ENCODE data around the gene OR52A1. TPM values are rescaled to one million over a fixed set of nuclear protein-coding genes. Genes with fewer than 3 reads are reported as not detected.
A peak's percentile ranks its signal among the peaks of the same experiment; 100 is the strongest.

OR52A1 gene
- polyA plus RNA-seq, 1 donor = 0.02 TPM

- DNase-seq = no peak
Measured at GRCh38 chr11:5136261-5136660, 18.3 kb downstream of the OR52A1 start.

GRCh38 chr11:5131584-5132335, 22.8 kb downstream of the OR52A1 start:
- DNase-seq = no peak

- DNase-seq = no peak
Measured at GRCh38 chr11:5129457-5129877, 25.1 kb downstream of the OR52A1 start.

- no peak for DNase-seq
Measured at GRCh38 chr11:5124891-5125620, 29.5 kb downstream of the OR52A1 start.

- peak; percentile 57 for DNase-seq
Measured at GRCh38 chr11:5123802-5124521, 30.6 kb downstream of the OR52A1 start.

GRCh38 chr11:5118893-5119292, 35.7 kb downstream of the OR52A1 start:
- DNase-seq = no peak

- DNase-seq = no peak
Measured at GRCh38 chr11:5117588-5117987, 37.0 kb downstream of the OR52A1 start.

- DNase-seq = no peak
Measured at GRCh38 chr11:5115339-5115738, 39.2 kb downstream of the OR52A1 start.

GRCh38 chr11:5107285-5107684, 47.3 kb downstream of the OR52A1 start:
- no peak for DNase-seq

GRCh38 chr11:5103066-5103465, 51.5 kb downstream of the OR52A1 start:
- no peak for DNase-seq

GRCh38 chr11:5102246-5102645, 52.3 kb downstream of the OR52A1 start:
- DNase-seq = no peak

GRCh38 chr11:5096011-5096410, 58.5 kb downstream of the OR52A1 start:
- no peak for DNase-seq

Other genes with a start within 250 kb of the OR52A1 start
- not detected for gene OR51G2, start 235.4 kb downstream of the OR52A1 start, polyA plus RNA-seq (ENCODE audit: insufficient read length)
- not detected for gene OR51G1, start 230.4 kb downstream of the OR52A1 start, polyA plus RNA-seq (ENCODE audit: insufficient read length)
- not detected for gene OR51A4, start 207.2 kb downstream of the OR52A1 start, polyA plus RNA-seq (ENCODE audit: insufficient read length)
- not detected for gene OR51A2, start 199.0 kb downstream of the OR52A1 start, polyA plus RNA-seq (ENCODE audit: insufficient read length)
- gene OR51L1, start 159.9 kb downstream of the OR52A1 start, polyA plus RNA-seq (ENCODE audit: insufficient read length) = 0.12 TPM
- not detected for gene OR52J3, start 108.2 kb downstream of the OR52A1 start, polyA plus RNA-seq (ENCODE audit: insufficient read length)
- gene OR52E2, start 95.1 kb downstream of the OR52A1 start, polyA plus RNA-seq (ENCODE audit: insufficient read length) = not detected
- not detected for gene OR52E1, start 85.2 kb downstream of the OR52A1 start, polyA plus RNA-seq (ENCODE audit: insufficient read length)
- gene OR52A5, start 16.4 kb downstream of the OR52A1 start, polyA plus RNA-seq (ENCODE audit: insufficient read length) = not detected
- not detected for gene OR51V1, start 45.9 kb upstream of the OR52A1 start, polyA plus RNA-seq (ENCODE audit: insufficient read length)
- 98.9 TPM for gene HBB, start 72.3 kb upstream of the OR52A1 start, polyA plus RNA-seq (ENCODE audit: insufficient read length)
- gene HBD, start 79.7 kb upstream of the OR52A1 start, polyA plus RNA-seq (ENCODE audit: insufficient read length) = 0.38 TPM
- 313 TPM for gene HBG1, start 95.1 kb upstream of the OR52A1 start, polyA plus RNA-seq (ENCODE audit: insufficient read length)
- 1,458 TPM for gene HBG2, start 100.0 kb upstream of the OR52A1 start, polyA plus RNA-seq (ENCODE audit: insufficient read length)
- 10.4 TPM for gene HBE1, start 115.2 kb upstream of the OR52A1 start, polyA plus RNA-seq (ENCODE audit: insufficient read length)
- 0.35 TPM for gene OR51B4, start 147.2 kb upstream of the OR52A1 start, polyA plus RNA-seq (ENCODE audit: insufficient read length)
- gene OR51B2, start 169.5 kb upstream of the OR52A1 start, polyA plus RNA-seq (ENCODE audit: insufficient read length) = not detected
- 0.20 TPM for gene OR51B5, start 188.8 kb upstream of the OR52A1 start, polyA plus RNA-seq (ENCODE audit: insufficient read length)
- not detected for gene OR51B6, start 196.8 kb upstream of the OR52A1 start, polyA plus RNA-seq (ENCODE audit: insufficient read length)
- 0.15 TPM for gene OR51M1, start 229.1 kb upstream of the OR52A1 start, polyA plus RNA-seq (ENCODE audit: insufficient read length)

Measured in left kidney (tissue), 2 donors.